Prostate gland (tissue), 2 donors: ENCODE measurements around the gene ARHGEF39.

Source experiments
- CTCF ChIP-seq, 4 experiments: fragments of 200-600 bp in 2 of 4; fragments of 450-650 bp in 2 of 4; sonication (generic) in 2 of 4; IDR thresholded peaks; 1 replicate in 3 of 4; 2 replicates in 1 of 4; pipeline ENCODE4 v1.5.1; 2016 to 2019; ENCODE audit warnings: antibody characterized with exemption in 4 of 4, mild to moderate bottlenecking in 2 of 4, moderate library complexity in 2 of 4
- POLR2A ChIP-seq: fragments of 450-650 bp; IDR thresholded peaks from one replicate; pipeline ENCODE4 v1.6.1; 2016; ENCODE audit warnings: antibody characterized with exemption, mild to moderate bottlenecking

- TF ChIP-seq CTCF (IDR thresholded peaks at IDR 0.05), result no peak
- no peak for TF ChIP-seq POLR2A
These were observed 35.4 kb downstream of the ARHGEF39 start for GRCh38 chr9:35629597-35629996.
